DND-41 (cell line): Measurements from ENCODE around the gene RAPGEF2.

ENCODE experiments used
- ATAC-seq: fragments of 200-7000 bp; cut with Tn5 transposase; 3 replicates; pipeline ENCODE4 v1.9.1; 2021; ENCODE audit warnings: low read depth; ENCODE audit not compliant: insufficient read depth
- DNase-seq: peaks from one replicate; pipeline ENCODE4 v3.0.0-alpha.2; 2020
- H2AFZ ChIP-seq: 2 replicates; pipeline ENCODE4 v1.6.0; 2012; ENCODE audit warnings: low read depth, low read length
- H3K27ac ChIP-seq: 2 replicates; pipeline ENCODE4 v1.5.1; 2012; ENCODE audit warnings: low read length, inconsistent platforms
- H3K27me3 ChIP-seq: fragments of 200-600 bp; sonication (generic); 2 replicates; pipeline ENCODE4 v1.6.0; 2012; ENCODE audit warnings: low read length, mild to moderate bottlenecking, inconsistent platforms; ENCODE audit not compliant: insufficient read depth, poor library complexity
- H3K36me3 ChIP-seq: 2 replicates; pipeline ENCODE4 v1.5.1; 2012; ENCODE audit warnings: low read length, inconsistent platforms; ENCODE audit not compliant: insufficient read depth
- H3K4me1 ChIP-seq: 2 replicates; pipeline ENCODE4 v1.5.1; 2012; ENCODE audit warnings: mild to moderate bottlenecking, low read length; ENCODE audit not compliant: insufficient read depth
- H3K4me2 ChIP-seq: 2 replicates; pipeline ENCODE4 v1.6.0; 2012; ENCODE audit warnings: mild to moderate bottlenecking, moderate library complexity, low read length, inconsistent platforms; ENCODE audit not compliant: insufficient read depth
- H3K4me3 ChIP-seq, 2 experiments: fragments of 200-600 bp in 1 of 2; shearing (Covaris generic) in 1 of 2; 2 replicates each; pipeline ENCODE4 v1.5.1; 2012 to 2016; ENCODE audit warnings: inconsistent platforms in 2 of 2, low read length in 2 of 2, mild to moderate bottlenecking in 2 of 2, low read depth in 1 of 2, moderate library complexity in 1 of 2
- H3K79me2 ChIP-seq: 2 replicates; pipeline ENCODE4 v1.6.0; 2012; ENCODE audit warnings: low read length, inconsistent platforms; ENCODE audit not compliant: insufficient read depth
- H3K9ac ChIP-seq: 2 replicates; pipeline ENCODE4 v1.6.0; 2012; ENCODE audit warnings: low read depth, mild to moderate bottlenecking, inconsistent platforms, low read length, moderate library complexity
- H3K9me3 ChIP-seq: 2 replicates; pipeline ENCODE4 v1.5.1; 2012; ENCODE audit warnings: low read length, moderate library complexity, mild to moderate bottlenecking, inconsistent platforms; ENCODE audit not compliant: insufficient read depth, severe bottlenecking
- H4K20me1 ChIP-seq: 2 replicates; pipeline ENCODE4 v1.6.0; 2012; ENCODE audit warnings: low read length; ENCODE audit not compliant: insufficient read depth
- CTCF ChIP-seq: IDR thresholded peaks from 2 replicates; pipeline ENCODE4 v1.5.1; 2012; ENCODE audit warnings: borderline replicate concordance, low read length, moderate library complexity, mild to moderate bottlenecking; ENCODE audit not compliant: poor library complexity, severe bottlenecking; ENCODE audit errors: extremely low read depth
- EZH2 ChIP-seq: IDR thresholded peaks from 3 replicates; pipeline ENCODE4 v1.6.1; 2012; ENCODE audit warnings: borderline replicate concordance, low read depth, mild to moderate bottlenecking, moderate library complexity, low read length, inconsistent platforms; ENCODE audit not compliant: severe bottlenecking

The RAPGEF2 gene

GRCh38 chr4:159127745-159128518 is 25.1 kb downstream of the RAPGEF2 start:
- H4K20me1 ChIP-seq: no peaks in the 10 kb centered on the region; the same call in 1 of the 2 replicates
- no peaks in the 10 kb centered on the region for H3K36me3 ChIP-seq
- ATAC-seq (no peak), DNase-seq (no peak)
- H3K4me3 ChIP-seq: no peak overlapping the region
- H3K27me3 ChIP-seq: no peaks in the 10 kb centered on the region
- TF ChIP-seq CTCF (no peak), EZH2 (no peak)
- H3K4me1 ChIP-seq: no peaks in the 10 kb centered on the region
- no peaks in the 10 kb centered on the region for H3K79me2 ChIP-seq
- no peak overlapping the region for H3K4me2 ChIP-seq
- H3K27ac ChIP-seq: no peak overlapping the region
- no peaks in the 10 kb centered on the region for H3K9me3 ChIP-seq
- H3K9ac ChIP-seq: no peak overlapping the region
- no peak overlapping the region for H2AFZ ChIP-seq

- Histone ChIP-seq H2AFZ (no peak overlapping the region), H3K9ac (no peak overlapping the region), H3K36me3 (no peaks in the 10 kb centered on the region), H3K4me2 (no peak overlapping the region), H3K79me2 (no peaks in the 10 kb centered on the region), H3K27me3 (no peaks in the 10 kb centered on the region), H3K27ac (no peak overlapping the region), H3K4me3 (no peak overlapping the region), H4K20me1 (no peaks in the 10 kb centered on the region; the same call in 1 of the 2 replicates), H3K4me1 (no peaks in the 10 kb centered on the region), H3K9me3 (no peaks in the 10 kb centered on the region)
- no peak for ATAC-seq
- no peak for DNase-seq
- TF ChIP-seq EZH2: no peak
- TF ChIP-seq CTCF: no peak
Measured at GRCh38 chr4:159129814-159130550, 27.1 kb downstream of the RAPGEF2 start.

GRCh38 chr4:159131564-159131963 is 28.7 kb downstream of the RAPGEF2 start:
- TF ChIP-seq CTCF: no peak
- TF ChIP-seq EZH2: no peak
- Histone ChIP-seq H3K27me3 (no peaks in the 10 kb centered on the region), H3K4me1 (no peaks in the 10 kb centered on the region), H3K36me3 (no peaks in the 10 kb centered on the region), H3K9me3 (no peaks in the 10 kb centered on the region), H3K27ac (no peak overlapping the region), H2AFZ (no peak overlapping the region), H3K4me3 (no peak overlapping the region), H3K79me2 (no peaks in the 10 kb centered on the region), H3K4me2 (no peak overlapping the region), H3K9ac (no peak overlapping the region), H4K20me1 (no peaks in the 10 kb centered on the region)
- no peak for DNase-seq
- no peak for ATAC-seq
